GM08714 (cell line): Measurements from ENCODE around the gene ABCB7.
"Not testable (repeated sequence)": the region's sequence is repeated elsewhere in the genome, so short reads cannot be mapped to it uniquely, and the experiment has no call there.

Experiments
- H3K4me3 ChIP-seq: fragments of 200-500 bp; sonication (Bioruptor generic); 2 replicates; pipeline ENCODE4 v1.5.1; 2014; ENCODE audit warnings: mild to moderate bottlenecking, low read length, inconsistent platforms
- ZNF274 ChIP-seq: IDR thresholded peaks from 2 replicates; pipeline ENCODE4 v1.6.1; 2012; ENCODE audit warnings: mild to moderate bottlenecking, low read depth, low read length

ABCB7 gene

DNA sequence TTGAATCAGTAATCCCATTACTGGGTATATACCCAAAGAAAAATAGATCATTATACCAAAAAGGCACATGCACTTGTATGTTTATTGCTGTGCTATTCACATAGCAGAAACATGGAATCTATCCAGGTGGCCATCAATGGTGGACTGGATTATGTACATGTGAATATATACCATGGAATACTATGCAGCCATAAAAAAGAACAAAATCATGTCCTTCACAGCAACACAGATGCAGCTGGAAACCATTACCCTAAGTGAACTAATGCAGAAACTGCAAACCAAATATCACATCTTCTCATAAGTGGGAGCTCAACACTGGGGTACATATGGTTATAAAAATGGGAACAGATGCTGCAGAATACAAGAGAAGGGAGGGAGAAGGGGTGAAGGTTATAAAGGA lies 110.7 kb downstream of the ABCB7 start:
- TF ChIP-seq ZNF274: no peak
- H3K4me3 ChIP-seq: no peak overlapping the region

DNA sequence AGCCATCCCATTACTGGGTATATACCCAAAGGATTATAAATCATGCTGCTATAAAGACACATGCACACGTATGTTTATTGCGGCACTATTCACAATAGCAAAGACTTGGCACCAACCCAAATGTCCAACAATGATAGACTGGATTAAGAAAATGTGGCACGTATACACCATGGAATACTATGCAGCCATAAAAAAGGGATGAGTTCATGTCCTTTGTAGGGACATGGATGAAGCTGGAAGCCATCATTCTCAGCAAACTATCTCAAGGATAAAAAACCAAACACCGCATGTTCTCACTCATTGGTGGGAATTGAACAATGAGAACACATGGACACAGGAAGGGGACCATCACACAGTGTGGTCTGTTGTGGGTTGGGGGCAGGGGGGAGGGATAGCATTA lies 111.9 kb downstream of the ABCB7 start:
- not testable (repeated sequence) for H3K4me3 ChIP-seq

DNA sequence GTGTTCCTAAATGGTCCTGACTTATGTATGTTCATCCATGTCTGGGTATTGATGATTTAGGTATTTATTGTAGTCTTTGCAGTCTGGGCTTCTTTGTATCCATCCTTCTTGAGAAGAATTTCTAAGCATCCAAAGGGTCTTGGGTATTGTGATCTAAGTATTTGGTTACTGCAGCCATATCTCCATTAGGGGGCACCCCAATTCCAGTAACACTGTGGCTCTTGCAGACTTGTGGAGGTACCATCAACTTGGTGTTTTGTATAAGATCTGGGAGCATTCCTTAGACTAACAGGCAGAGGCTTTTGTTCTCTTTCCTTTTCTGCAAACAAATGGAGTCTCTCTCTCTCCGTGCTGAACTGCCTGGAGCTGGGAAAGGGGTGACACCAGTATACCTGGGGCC lies 117.2 kb downstream of the ABCB7 start:
- no peak for TF ChIP-seq ZNF274
- H3K4me3 ChIP-seq: no peak overlapping the region
